Heart right ventricle (tissue), 16 donors: ENCODE data around the gene PSMD14. TPM values are rescaled to one million over a fixed set of nuclear protein-coding genes. Genes with fewer than 3 reads are reported as not detected.

ENCODE experiments used
- ATAC-seq, 8 donors: fragments of 200-7000 bp; cut with Tn5 transposase; one replicate each; pipeline ENCODE4 v1.9.1; 2020; ENCODE audit warnings: mild to moderate bottlenecking in 8 of 8, moderate library complexity in 8 of 8, moderate number of reproducible peaks in 1 of 8
- DNase-seq, 2 donors: peaks; one replicate each; pipeline ENCODE4 v3.0.0-alpha.2; 2020
- H3K27ac ChIP-seq, 10 donors: fragments of 200-600 bp; sonication (generic) in 2 of 10; one replicate each; pipeline versions ENCODE4 v1.5.0 to v1.8.0; 2020 to 2022; ENCODE audit warnings: mild to moderate bottlenecking in 3 of 10
- H3K27me3 ChIP-seq, 7 donors: fragments of 200-600 bp; one replicate each; pipeline ENCODE4 v1.8.0; 2021 to 2022; ENCODE audit warnings: mild to moderate bottlenecking in 2 of 7
- H3K36me3 ChIP-seq, 9 donors: fragments of 200-600 bp; sonication (generic) in 1 of 9; one replicate each; pipeline versions ENCODE4 v1.5.0 to v1.8.0; 2020 to 2022; ENCODE audit warnings: mild to moderate bottlenecking in 2 of 9
- H3K4me1 ChIP-seq, 9 donors: fragments of 200-600 bp; sonication (generic) in 1 of 9; one replicate each; pipeline versions ENCODE4 v1.5.0 to v1.8.0; 2020 to 2022; ENCODE audit warnings: mild to moderate bottlenecking in 4 of 9
- H3K4me3 ChIP-seq, 10 donors: fragments of 200-600 bp; sonication (generic) in 2 of 10; one replicate each; pipeline versions ENCODE4 v1.5.0 to v1.8.0; 2020 to 2022; ENCODE audit warnings: mild to moderate bottlenecking in 7 of 10, moderate library complexity in 2 of 10
- H3K9me3 ChIP-seq, 11 donors: fragments of 200-600 bp in 10 of 11; sonication (generic) in 2 of 11; one replicate each; pipeline versions ENCODE4 v1.5.0 to v1.8.0; 2013 to 2022; ENCODE audit warnings: mild to moderate bottlenecking in 2 of 11, control low read depth in 1 of 11, moderate library complexity in 1 of 11
- CTCF ChIP-seq, 9 donors: fragments of 200-600 bp; sonication (generic) in 2 of 9; IDR thresholded peaks; one replicate each; pipeline versions ENCODE4 v1.5.0 to v1.8.0; 2021 to 2022; ENCODE audit warnings: antibody characterized with exemption in 9 of 9, mild to moderate bottlenecking in 5 of 9, moderate library complexity in 1 of 9
- WGBS, 2 donors: extraction: QIAGEN DNeasy Blood & Tissue Kit; methylation state at CpG; one replicate each; pipeline ENCODE4 v1.1.7; 2013; ENCODE audit warnings: inconsistent platforms in 1 of 2; 5-methylcytosine and 5-hydroxymethylcytosine counted together
- intact Hi-C, 10 donors: fragments of 100-400 bp; cut with DNase I; formaldehyde crosslinking; loops; one replicate each; pipeline versions ENCODE4 v1.11.1 to v1.14.2; 2022
- polyA plus RNA-seq, 2 donors: library from polyadenylated mRNA; stranded (reverse); fragments of 200-250 nt; gene quantifications; one replicate each; pipeline ENCODE4 v1.2.3, GENCODE V29; 2013
- total RNA-seq, 10 donors: library from RNA; stranded (reverse); fragmentation: NEBNext Ultra II Directional in 3 of 10; extraction: Animal tissue kit (Norgen Biotek cat#: 25700) in 3 of 10; gene quantifications; one replicate each; pipeline versions ENCODE4 v1.2.1 to v1.2.4, GENCODE V29; 2021 to 2023
- donor health status: Arrhythmogenic right ventricular cardiomyopathy.
- donor health status: ischemic (EF 13 %, LVEDD 7.1; RV severe dilation, severe dysfunction).
- donor health status: healthy with polysubstance abuse.
- donor health status: DM: no; HTN: yes; CAD: no.
- donor health status: DM: no; HTN: no; CAD: no.
- donor health status: ischemic (EF 25% LVEDD 6.9; RV normal size, moderate dysfunction).
- donor health status: ischemic (EF 25% LVEDD 5.7; RV mildly dilated, moderate dysfunction).
- donor health status: healthy.
- donor health status: DM: yes; HTN: yes; CAD: no.
- donor health status: Ischemic cardiomyopathy.
- donor health status: ischemic (EF 35%, LVEDD 5.7; RV mildly dilated, moderate dysfunction).
- donor health status: nonischemic (EF 11% LVEDD 7.7; RV severe dilation, severe dysfunction).
- donor health status: DM: yes; HTN: yes; CAD: no.
- donor health status: PGD.
- donor health status: ischemic (EF 29% LVEDD 5.4; RV normal size, mild dysfunction).
- donor health status: nonischemic (EF 23%, LVEDD 6.1; RV moderate dilation, normal function).

Gene PSMD14
- total and polyA plus RNA-seq, 12 donors: 21.6 to 66.9 (median 44.4) TPM

GRCh38 chr2:161422816-161423403 is 114.7 kb downstream of the PSMD14 start:
- WGBS, 2 donors: 18 to 24% methylated on average over 10 to 11 of the region's 11 CpGs
- H3K27me3 ChIP-seq: peaks cover 31 to 100% (median 100%) of the 10 kb centered on the region in 7 donors
- ATAC-seq (no peak), DNase-seq (no peak)
- no peaks in the 10 kb centered on the region for H3K36me3 ChIP-seq
- peaks cover 0 to 36% (median 26%) of the 10 kb centered on the region in 9 donors for H3K4me1 ChIP-seq
- intact Hi-C loops: loop anchor here in 1 of 10 donors (10.0 kb wide), 1 partner anchor 702 kb away; no protein-coding TSS in a partner anchor
- H3K4me3 ChIP-seq: peak overlapping the region in 4 of 10 donors; percentile 8 to 40 (median 38)
- no peak for TF ChIP-seq CTCF (IDR thresholded peaks at IDR 0.05)
- H3K27ac ChIP-seq: no peak overlapping the region
- no peaks in the 10 kb centered on the region for H3K9me3 ChIP-seq

- Histone ChIP-seq H3K9me3 (no peaks in the 10 kb centered on the region), H3K27ac (no peak overlapping the region), H3K27me3 (peaks cover 32 to 100% (median 100%) of the 10 kb centered on the region in 7 donors), H3K4me1 (peaks cover 0 to 32% (median 20%) of the 10 kb centered on the region in 9 donors), H3K36me3 (no peaks in the 10 kb centered on the region), H3K4me3 (peak overlapping the region; percentile 8 to 40 (median 32))
- TF ChIP-seq CTCF (IDR thresholded peaks at IDR 0.05): no peak
- peak in 1 of 2 donors; percentile 15 for DNase-seq
- ATAC-seq: peak in 6 of 8 donors; percentile 27 to 65 (median 36)
- 2 to 3% methylated on average over 107 to 125 of the region's 125 CpGs for WGBS, 2 donors
- intact Hi-C loops: loop anchor here in 1 of 10 donors (10.0 kb wide), 1 partner anchor 701 kb away; no protein-coding TSS in a partner anchor
Observed at GRCh38 chr2:161423421-161424393, 115.5 kb downstream of the PSMD14 start.

GRCh38 chr2:161424394-161424769 is 116.2 kb downstream of the PSMD14 start:
- DNase-seq (no peak), ATAC-seq (no peak)
- Histone ChIP-seq H3K9me3 (no peaks in the 10 kb centered on the region), H3K27ac (no peak overlapping the region), H3K4me1 (peaks cover 0 to 28% (median 15%) of the 10 kb centered on the region in 9 donors), H3K4me3 (peak overlapping the region in 3 of 10 donors; percentile 37 to 40 (median 39)), H3K27me3 (peaks cover 32 to 100% (median 100%) of the 10 kb centered on the region in 7 donors), H3K36me3 (no peaks in the 10 kb centered on the region)
- WGBS, 2 donors: 7 to 16% methylated on average over 9 of the region's 9 CpGs
- intact Hi-C loops: loop anchor here in 1 of 10 donors (10.0 kb wide), 1 partner anchor 700 kb away; no protein-coding TSS in a partner anchor
- no peak for TF ChIP-seq CTCF (IDR thresholded peaks at IDR 0.05)
